NCI-H510A treated with DMSO at 0.1 percent for 48 hours (cell line): ENCODE data around the gene HPCAL4.

Experiments used
- DNase-seq: peaks from one replicate; lab custom pipeline; 2025; lab: John Stamatoyannopoulos, UW

HPCAL4 gene

GRCh38 chr1:39691383-39692151 lies at the start of gene HPCAL4:
HPCAL4 (minus strand) TSS chr1:39691433; CDS start chr1:39684603, 6,830 bp downstream.
- DNase-seq: peak; percentile 100

GRCh38 chr1:39738622-39739366 lies 47.6 kb upstream of the HPCAL4 start, which contains the start of gene PPIE:
PPIE (plus strand) TSS chr1:39738882; CDS start chr1:39738901, 19 bp downstream.
- DNase-seq: peak; percentile 100

- no peak for DNase-seq
Measured at GRCh38 chr1:39737546-39738169, 46.4 kb upstream of the HPCAL4 start.

- DNase-seq: no peak
Measured at GRCh38 chr1:39735731-39736130, 44.5 kb upstream of the HPCAL4 start.

GRCh38 chr1:39733161-39733560 lies 41.9 kb upstream of the HPCAL4 start:
- peak; percentile 100 for DNase-seq

- no peak for DNase-seq
Measured at GRCh38 chr1:39732730-39733129, 41.5 kb upstream of the HPCAL4 start.

- no peak for DNase-seq
Measured at GRCh38 chr1:39729842-39730241, 38.6 kb upstream of the HPCAL4 start.

GRCh38 chr1:39729030-39729429 lies 37.8 kb upstream of the HPCAL4 start:
- DNase-seq: no peak

GRCh38 chr1:39727932-39728317 lies 36.7 kb upstream of the HPCAL4 start:
- no peak for DNase-seq

- no peak for DNase-seq
Measured at GRCh38 chr1:39727221-39727931, 36.1 kb upstream of the HPCAL4 start.

- DNase-seq: no peak
Measured at GRCh38 chr1:39726600-39726999, 35.4 kb upstream of the HPCAL4 start.

GRCh38 chr1:39722495-39722894 lies 31.3 kb upstream of the HPCAL4 start:
- DNase-seq: no peak

GRCh38 chr1:39721664-39722063 lies 30.4 kb upstream of the HPCAL4 start:
- DNase-seq: no peak

GRCh38 chr1:39720094-39720999 lies 29.1 kb upstream of the HPCAL4 start:
- peak; percentile 100 for DNase-seq

- DNase-seq: no peak
Measured at GRCh38 chr1:39717809-39718208, 26.6 kb upstream of the HPCAL4 start.

GRCh38 chr1:39713557-39713956 lies 22.3 kb upstream of the HPCAL4 start:
- DNase-seq: no peak

GRCh38 chr1:39711966-39712340 lies 20.7 kb upstream of the HPCAL4 start:
- no peak for DNase-seq

GRCh38 chr1:39711104-39711965 lies 20.1 kb upstream of the HPCAL4 start:
- DNase-seq: no peak

- no peak for DNase-seq
Measured at GRCh38 chr1:39707506-39707905, 16.3 kb upstream of the HPCAL4 start.

- no peak for DNase-seq
Measured at GRCh38 chr1:39704757-39705156, 13.5 kb upstream of the HPCAL4 start.
